SH-SY5Y (cell line): ENCODE data around the gene BZW1.

Experiments used
- GATA2 ChIP-seq: IDR thresholded peaks from 2 replicates; pipeline ENCODE4 v1.6.1; 2011; ENCODE audit warnings: mild to moderate bottlenecking, low read depth, low read length
- GATA3 ChIP-seq: IDR thresholded peaks from 2 replicates; pipeline ENCODE4 v1.6.1; 2011; ENCODE audit warnings: low read depth, mild to moderate bottlenecking, low read length, moderate library complexity

GRCh38 chr2:200845194-200845593, 33.5 kb downstream of the BZW1 start:
- TF ChIP-seq GATA2 = no peak
- TF ChIP-seq GATA3 = no peak
